ENCODE results near the gene SPTBN4. TPM values are rescaled to one million over a fixed set of nuclear protein-coding genes. Genes with fewer than 3 reads are reported as not detected.

Gene SPTBN4
- total RNA-seq, 5 donors from 2014 or later (not counting 1 experiment from before 2014, with no cell fraction given), result 0.37 to 1.2 (median 0.66) TPM

DNA sequence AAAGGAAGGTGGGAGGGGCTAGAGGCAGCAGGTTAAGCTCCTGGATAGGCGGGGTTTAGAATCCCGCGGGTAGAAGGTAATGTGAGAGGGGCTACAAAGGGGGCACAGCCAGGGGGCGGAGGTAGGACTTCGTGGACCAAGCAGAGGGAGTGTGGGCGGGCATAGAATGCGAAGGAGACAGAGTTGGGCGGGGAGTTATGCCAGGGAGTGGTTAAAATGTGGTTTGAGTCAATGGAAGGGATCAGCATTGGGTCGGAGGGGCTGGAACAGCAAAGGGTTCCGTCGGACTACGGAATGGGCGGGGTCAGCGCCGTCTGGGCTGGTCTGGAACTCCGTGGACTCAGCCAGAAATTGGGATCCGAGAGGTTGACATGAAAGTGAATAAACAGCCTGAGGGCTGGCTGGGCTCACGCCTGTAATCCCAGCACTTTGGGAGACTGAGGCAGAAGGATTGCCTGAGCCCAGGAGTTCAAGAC lies 137.4 kb downstream of the SPTBN4 start:
- POLR2A ChIA-PET, result interaction anchor here in 1 of 2 donors (0.6 to 0.8 kb wide), 2 partner anchors 26 to 34 kb away, joined by 3 read pairs; no protein-coding TSS in a partner anchor
- Mint-ChIP-seq H3K27ac (peak overlapping the region; percentile 79 to 94), H3K4me1 (peaks cover 70 to 76% (median 74%) of the 10 kb centered on the region in 3 donors), H3K27me3 (peaks cover 17 to 24% of the 10 kb centered on the region in 2 donors), H3K4me3 (peak overlapping the region; percentile 80 to 85 (median 84)), H3K36me3 (no peaks in the 10 kb centered on the region), H3K9me3 (no peaks in the 10 kb centered on the region)
- peak overlapping the region; percentile 43 for H3K27ac ChIP-seq (ENCODE audit: low read length)
- no peaks in the 10 kb centered on the region for H3K36me3 ChIP-seq (ENCODE audit: control insufficient read depth in 2 of 2, extremely low read depth in 1 of 2, insufficient read depth in 1 of 2, low read length in 1 of 2)
- CTCF ChIA-PET, result interaction anchor here (0.5 to 3.2 kb wide), 17 partner anchors 11 to 1160 kb away, joined by 3 to 28 read pairs (median 4); partner anchors contain the start of genes BLVRB (in 1 of the 2), PSMC4 (in 1 of the 2) and SPTBN4 (in 1 of the 2)
- peaks cover 21 to 94% of the 10 kb centered on the region in 2 experiments for H3K4me1 ChIP-seq (ENCODE audit: control insufficient read depth in 1 of 2, extremely low read depth in 1 of 2, insufficient read depth in 2 of 2, low read length in 2 of 2)
- DNase-seq (no peak), ATAC-seq (replicated peaks in 1 of 4) (no peak)
- H3K9me3 ChIP-seq, result no peaks in the 10 kb centered on the region
- 8% methylated on average over 18 of the region's 18 CpGs for WGBS (ENCODE audit: insufficient coverage)
- peak overlapping the region; percentile 46 to 57 for H3K4me3 ChIP-seq (ENCODE audit: control insufficient read depth in 1 of 2, extremely low read depth in 1 of 2, low read length in 1 of 2)
- H3K27me3 ChIP-seq (replicated peaks in 1 of 2; ENCODE audit: control insufficient read depth in 2 of 2, extremely low read depth in 1 of 2, insufficient read depth in 2 of 2, low read length in 1 of 2), result peaks cover 4 to 39% of the 10 kb centered on the region in 2 experiments

DNA sequence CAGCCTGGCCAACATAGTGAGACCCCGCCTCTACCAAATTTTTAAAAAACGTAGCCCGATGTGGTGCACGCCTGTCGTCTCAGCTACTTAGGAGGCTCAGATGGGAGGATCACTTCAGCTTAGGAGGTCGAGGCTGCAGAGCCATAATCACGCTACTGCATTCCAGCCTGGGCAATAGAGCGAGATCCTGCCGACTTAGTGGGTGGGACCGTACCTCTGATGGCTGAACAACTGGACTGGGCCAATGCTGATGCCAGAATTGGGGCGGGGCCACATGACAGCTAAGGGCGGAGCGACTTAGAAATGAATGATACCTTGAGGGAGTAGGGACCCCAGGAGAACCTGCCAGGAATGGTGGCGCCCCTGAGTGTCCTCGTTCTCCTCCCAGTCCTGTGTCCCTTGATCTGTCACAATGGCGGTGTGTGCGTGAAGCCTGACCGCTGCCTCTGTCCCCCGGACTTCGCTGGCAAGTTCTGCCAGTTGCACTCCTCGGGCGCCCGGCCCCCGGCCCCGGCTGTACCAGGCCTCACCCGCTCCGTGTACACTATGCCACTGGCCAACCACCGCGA lies 137.9 kb downstream of the SPTBN4 start:
- ChIA-PET POLR2A (no interaction called here), CTCF (interaction anchor here (0.5 to 3.2 kb wide), 9 partner anchors 12 to 1160 kb away, joined by 3 to 28 read pairs (median 5); no protein-coding TSS in a partner anchor)
- Histone ChIP-seq H3K27me3 (replicated peaks in 1 of 2; ENCODE audit: control insufficient read depth in 2 of 2, extremely low read depth in 1 of 2, insufficient read depth in 2 of 2, low read length in 1 of 2) (peaks cover 4 to 33% of the 10 kb centered on the region in 2 experiments), H3K27ac (ENCODE audit: low read length) (peak overlapping the region; percentile 75), H3K9me3 (no peaks in the 10 kb centered on the region), H3K36me3 (ENCODE audit: control insufficient read depth in 2 of 2, extremely low read depth in 1 of 2, insufficient read depth in 1 of 2, low read length in 1 of 2) (no peaks in the 10 kb centered on the region), H3K4me3 (ENCODE audit: control insufficient read depth in 1 of 2, extremely low read depth in 1 of 2, low read length in 1 of 2) (peak overlapping the region; percentile 57 to 69), H3K4me1 (ENCODE audit: control insufficient read depth in 1 of 2, extremely low read depth in 1 of 2, insufficient read depth in 2 of 2, low read length in 2 of 2) (peaks cover 24 to 94% of the 10 kb centered on the region in 2 experiments)
- WGBS (ENCODE audit: insufficient coverage), result 27% methylated on average over 29 of the region's 29 CpGs
- Mint-ChIP-seq H3K4me3 (peak overlapping the region; percentile 80 to 85 (median 84)), H3K4me1 (peaks cover 67 to 75% (median 71%) of the 10 kb centered on the region in 3 donors), H3K27me3 (peaks cover 12 to 19% of the 10 kb centered on the region in 2 donors), H3K9me3 (no peaks in the 10 kb centered on the region), H3K36me3 (no peaks in the 10 kb centered on the region), H3K27ac (peak overlapping the region; percentile 84 to 94)
- no peak for ATAC-seq (replicated peaks in 1 of 4)
- peak in 2 of 35 experiments; percentile 39 to 43 for DNase-seq

GRCh38 chr19:40605216-40605971 lies 138.6 kb downstream of the SPTBN4 start:
- WGBS (ENCODE audit: insufficient coverage), result under 1% methylated on average over 63 of the region's 71 CpGs
- ChIA-PET CTCF (interaction anchor here (0.6 to 3.2 kb wide), 6 partner anchors 15 to 63 kb away, joined by 3 to 28 read pairs (median 3); no protein-coding TSS in a partner anchor), POLR2A (interaction anchor here in 1 of 2 donors (0.6 kb wide), 1 partner anchor 34 kb away, joined by 3 read pairs; no protein-coding TSS in a partner anchor)
- peak overlapping the region; percentile 75 for H3K27ac ChIP-seq (ENCODE audit: low read length)
- H3K36me3 ChIP-seq (ENCODE audit: control insufficient read depth in 2 of 2, extremely low read depth in 1 of 2, insufficient read depth in 1 of 2, low read length in 1 of 2), result no peaks in the 10 kb centered on the region
- DNase-seq (peak; percentile 52 to 90 (median 71)), ATAC-seq (replicated peaks in 1 of 4) (peak; percentile 51 to 59 (median 58))
- no peaks in the 10 kb centered on the region for H3K36me3 Mint-ChIP-seq
- H3K9me3 ChIP-seq, result no peaks in the 10 kb centered on the region
- peaks cover 10 to 16% of the 10 kb centered on the region in 2 donors for H3K27me3 Mint-ChIP-seq
- peaks cover 70 to 79% (median 74%) of the 10 kb centered on the region in 3 donors for H3K4me1 Mint-ChIP-seq
- H3K4me1 ChIP-seq (ENCODE audit: control insufficient read depth in 1 of 2, extremely low read depth in 1 of 2, insufficient read depth in 2 of 2, low read length in 2 of 2), result peaks cover 24 to 94% of the 10 kb centered on the region in 2 experiments
- H3K9me3 Mint-ChIP-seq, result no peaks in the 10 kb centered on the region
- H3K27ac Mint-ChIP-seq, result peak overlapping the region; percentile 85 to 94
- H3K4me3 ChIP-seq (ENCODE audit: control insufficient read depth in 1 of 2, extremely low read depth in 1 of 2, low read length in 1 of 2), result peak overlapping the region; percentile 57 to 69
- peak overlapping the region; percentile 80 to 85 (median 84) for H3K4me3 Mint-ChIP-seq
- peaks cover 4 to 27% of the 10 kb centered on the region in 2 experiments for H3K27me3 ChIP-seq (replicated peaks in 1 of 2; ENCODE audit: control insufficient read depth in 2 of 2, extremely low read depth in 1 of 2, insufficient read depth in 2 of 2, low read length in 1 of 2)

- 92% methylated on average over 31 of the region's 31 CpGs for WGBS (ENCODE audit: insufficient coverage)
- H3K27ac ChIP-seq (ENCODE audit: low read length), result peak overlapping the region; percentile 22
- CTCF ChIA-PET, result no interaction called here
- Mint-ChIP-seq H3K4me1 (peaks cover 72 to 86% (median 75%) of the 10 kb centered on the region in 3 donors), H3K9me3 (no peaks in the 10 kb centered on the region), H3K27me3 (peaks cover 0 to 4% of the 10 kb centered on the region in 2 donors), H3K4me3 (peak overlapping the region; percentile 25 to 84 (median 52)), H3K27ac (peak overlapping the region; percentile 78), H3K36me3 (no peaks in the 10 kb centered on the region)
- peaks cover 2 to 8% of the 10 kb centered on the region in 2 experiments for H3K27me3 ChIP-seq (replicated peaks in 1 of 2; ENCODE audit: control insufficient read depth in 2 of 2, extremely low read depth in 1 of 2, insufficient read depth in 2 of 2, low read length in 1 of 2)
- no peak for DNase-seq
- no peaks in the 10 kb centered on the region for H3K9me3 ChIP-seq
- H3K36me3 ChIP-seq (ENCODE audit: control insufficient read depth in 2 of 2, extremely low read depth in 1 of 2, insufficient read depth in 1 of 2, low read length in 1 of 2), result no peaks in the 10 kb centered on the region
- POLR2A ChIA-PET, result no interaction called here
- no peak for ATAC-seq (replicated peaks in 1 of 4)
- H3K4me3 ChIP-seq (ENCODE audit: control insufficient read depth in 1 of 2, extremely low read depth in 1 of 2, low read length in 1 of 2), result no peak overlapping the region
- peaks cover 23 to 94% of the 10 kb centered on the region in 2 experiments for H3K4me1 ChIP-seq (ENCODE audit: control insufficient read depth in 1 of 2, extremely low read depth in 1 of 2, insufficient read depth in 2 of 2, low read length in 2 of 2)
Observed at GRCh38 chr19:40607311-40608239, 140.8 kb downstream of the SPTBN4 start.

DNA sequence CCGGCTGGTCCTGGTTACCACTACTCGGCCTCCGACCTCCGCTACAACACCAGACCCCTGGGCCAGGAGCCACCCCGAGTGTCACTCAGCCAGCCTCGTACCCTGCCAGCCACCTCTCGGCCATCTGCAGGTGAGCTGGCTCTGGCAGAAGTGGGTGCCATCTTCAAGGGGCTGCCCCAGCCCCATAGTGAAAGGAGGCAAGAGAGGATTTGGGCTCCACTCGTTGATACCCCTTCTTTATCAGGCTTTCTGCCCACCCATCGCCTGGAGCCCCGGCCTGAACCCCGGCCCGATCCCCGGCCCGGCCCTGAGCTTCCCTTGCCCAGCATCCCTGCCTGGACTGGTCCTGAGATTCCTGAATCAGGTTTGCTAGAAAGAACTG lies 141.4 kb downstream of the SPTBN4 start:
- Mint-ChIP-seq H3K27me3 (no peaks in the 10 kb centered on the region), H3K9me3 (no peaks in the 10 kb centered on the region), H3K4me3 (peak overlapping the region in 2 of 3 donors; percentile 52 to 84), H3K4me1 (peaks cover 66 to 84% (median 75%) of the 10 kb centered on the region in 3 donors), H3K36me3 (no peaks in the 10 kb centered on the region), H3K27ac (peak overlapping the region; percentile 93 to 95)
- DNase-seq, result no peak
- Histone ChIP-seq H3K27ac (ENCODE audit: low read length) (peak overlapping the region; percentile 22), H3K4me1 (ENCODE audit: control insufficient read depth in 1 of 2, extremely low read depth in 1 of 2, insufficient read depth in 2 of 2, low read length in 2 of 2) (peaks cover 23 to 94% of the 10 kb centered on the region in 2 experiments), H3K27me3 (replicated peaks in 1 of 2; ENCODE audit: control insufficient read depth in 2 of 2, extremely low read depth in 1 of 2, insufficient read depth in 2 of 2, low read length in 1 of 2) (peaks cover 0 to 5% of the 10 kb centered on the region in 2 experiments), H3K9me3 (no peaks in the 10 kb centered on the region), H3K36me3 (ENCODE audit: control insufficient read depth in 2 of 2, extremely low read depth in 1 of 2, insufficient read depth in 1 of 2, low read length in 1 of 2) (no peaks in the 10 kb centered on the region), H3K4me3 (ENCODE audit: control insufficient read depth in 1 of 2, extremely low read depth in 1 of 2, low read length in 1 of 2) (no peak overlapping the region)
- POLR2A ChIA-PET, result interaction anchor here in 1 of 2 donors (0.6 kb wide), 1 partner anchor 13 kb away, joined by 3 read pairs; no protein-coding TSS in a partner anchor
- WGBS (ENCODE audit: insufficient coverage), result 95% methylated on average over 11 of the region's 14 CpGs
- CTCF ChIA-PET, result interaction anchor here in 1 of 2 donors (0.9 kb wide), 1 partner anchor 26 kb away, joined by 6 read pairs; no protein-coding TSS in a partner anchor
- ATAC-seq (replicated peaks in 1 of 4), result no peak

Measured in T-cell (primary cell).